GM18861 (cell line): ENCODE data around the gene CDH23.

ENCODE experiments used
- ATAC-seq: cut with Tn5 transposase; IDR thresholded peaks from one replicate; pipeline ENCODE4 v1.9.1; 2021; ENCODE audit not compliant: unreplicated experiment

The CDH23 gene

GRCh38 chr10:71632896-71633600 lies 236.3 kb downstream of the CDH23 start:
- no peak for ATAC-seq

GRCh38 chr10:71633920-71634319 lies 237.2 kb downstream of the CDH23 start:
- ATAC-seq: no peak

DNA sequence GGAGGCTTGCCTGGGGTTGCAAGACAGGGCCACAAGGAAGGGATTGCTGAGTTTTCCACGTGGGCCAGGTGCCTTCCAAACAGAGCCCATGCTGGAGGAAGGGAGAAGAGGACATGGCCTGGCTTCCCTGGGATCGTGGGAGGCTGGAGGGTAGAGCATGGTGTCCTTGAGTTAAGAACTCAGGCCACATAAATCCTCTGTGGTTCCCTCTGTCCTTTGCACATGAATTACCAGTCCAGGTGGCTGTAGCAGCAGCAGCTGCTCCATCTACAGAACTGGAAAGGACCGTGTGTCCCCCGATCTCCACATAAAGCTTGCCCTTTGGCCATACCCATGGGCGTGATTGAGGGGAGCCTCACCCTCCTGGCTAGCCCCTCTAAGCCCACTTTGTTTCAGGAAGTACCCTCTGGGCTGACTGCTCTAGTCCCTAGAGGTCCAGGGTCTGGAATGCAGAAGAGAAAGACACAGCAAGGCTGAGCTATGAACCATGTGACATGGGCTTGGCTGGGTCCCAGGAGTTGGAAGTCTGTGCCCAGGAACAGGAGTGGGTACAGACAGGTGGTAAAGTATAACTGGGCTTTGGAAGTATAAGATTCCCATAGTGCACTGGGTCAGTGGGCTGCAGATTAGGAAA lies 237.9 kb downstream of the CDH23 start:
- no peak for ATAC-seq

- ATAC-seq: no peak
Measured at GRCh38 chr10:71635251-71635866, 238.6 kb downstream of the CDH23 start.

GRCh38 chr10:71635867-71636266 lies 239.1 kb downstream of the CDH23 start:
- ATAC-seq: no peak

DNA sequence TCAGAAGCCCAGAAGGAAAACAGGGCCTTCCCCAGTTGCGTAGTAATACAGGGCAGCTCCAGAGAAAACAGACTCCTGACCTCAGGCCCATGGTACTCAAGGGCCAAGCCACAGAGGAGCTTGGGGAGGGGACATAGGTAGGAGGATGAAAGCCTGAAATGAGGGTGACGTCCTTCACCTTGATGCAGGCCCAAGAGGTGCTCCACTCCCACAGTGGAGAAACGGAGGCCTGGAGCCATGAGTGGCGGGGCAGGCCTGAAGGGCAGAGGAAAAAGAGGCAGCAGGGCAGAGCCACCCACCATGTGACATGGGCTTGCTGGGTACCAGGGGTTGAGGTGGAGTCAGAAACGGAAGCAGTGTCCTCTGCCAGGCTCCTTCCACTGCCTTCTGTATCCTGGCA lies 239.9 kb downstream of the CDH23 start:
- ATAC-seq: no peak

GRCh38 chr10:71637305-71637704 lies 240.6 kb downstream of the CDH23 start:
- no peak for ATAC-seq

DNA sequence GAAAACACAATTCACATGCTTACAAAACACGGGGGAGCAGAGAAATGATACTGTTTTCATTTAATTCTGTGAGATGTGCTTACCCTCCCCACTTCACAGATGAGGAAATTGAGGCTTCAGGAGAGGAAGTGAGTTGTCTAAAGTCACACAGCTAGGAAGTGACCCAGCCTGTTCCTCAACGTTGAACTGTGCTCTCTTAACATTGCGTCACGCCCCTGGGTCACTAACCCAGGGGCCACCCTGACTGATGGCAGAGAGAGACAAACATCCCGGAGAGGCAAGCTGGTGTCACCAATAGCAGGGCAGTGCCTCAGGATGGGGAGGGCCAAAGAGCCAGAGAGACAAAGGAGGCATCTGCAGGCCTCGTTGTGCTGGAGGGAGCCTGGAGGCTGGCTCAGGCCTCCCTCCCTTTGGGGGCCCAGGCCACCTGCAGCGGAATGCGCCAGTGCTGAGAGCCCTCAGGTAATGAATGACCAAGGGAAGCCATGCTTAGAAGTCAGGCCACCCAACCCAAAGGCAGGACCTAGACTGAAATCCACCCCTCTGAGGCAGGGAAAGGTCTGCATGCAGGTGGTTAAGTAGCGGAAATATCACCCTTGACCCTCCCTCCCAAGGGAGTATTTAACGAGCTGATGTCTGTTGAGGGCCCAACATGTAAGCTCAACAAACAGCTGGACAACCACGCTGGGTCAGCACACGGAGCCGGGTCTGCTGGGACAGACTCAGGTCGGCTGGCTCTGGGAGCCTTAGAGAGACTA lies 241.5 kb downstream of the CDH23 start:
- no peak for ATAC-seq

- no peak for ATAC-seq
Measured at GRCh38 chr10:71638822-71639719, 242.4 kb downstream of the CDH23 start.

- ATAC-seq: no peak
Measured at GRCh38 chr10:71640607-71641006, 243.9 kb downstream of the CDH23 start.

DNA sequence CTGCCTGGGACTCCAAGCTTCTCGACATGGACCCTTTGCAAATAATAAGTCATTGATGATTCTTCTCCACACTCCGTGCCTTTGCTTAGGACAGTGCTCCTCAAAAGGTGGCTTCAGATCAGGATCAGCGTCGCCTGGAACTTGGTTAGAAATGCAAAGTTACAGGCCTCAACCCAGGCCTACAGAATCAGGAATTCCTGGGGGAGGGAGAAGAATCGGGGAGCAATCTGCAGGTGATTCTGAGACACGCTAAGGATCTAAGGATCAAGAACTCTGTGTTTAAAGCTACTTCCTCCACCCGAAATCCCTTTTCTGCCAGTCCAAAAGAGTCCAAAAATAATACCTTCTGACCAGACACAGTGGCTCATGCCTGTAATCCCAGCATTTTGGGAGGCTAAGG lies 244.7 kb downstream of the CDH23 start:
- ATAC-seq: no peak

- ATAC-seq: no peak
Measured at GRCh38 chr10:71641986-71642385, 245.3 kb downstream of the CDH23 start.

DNA sequence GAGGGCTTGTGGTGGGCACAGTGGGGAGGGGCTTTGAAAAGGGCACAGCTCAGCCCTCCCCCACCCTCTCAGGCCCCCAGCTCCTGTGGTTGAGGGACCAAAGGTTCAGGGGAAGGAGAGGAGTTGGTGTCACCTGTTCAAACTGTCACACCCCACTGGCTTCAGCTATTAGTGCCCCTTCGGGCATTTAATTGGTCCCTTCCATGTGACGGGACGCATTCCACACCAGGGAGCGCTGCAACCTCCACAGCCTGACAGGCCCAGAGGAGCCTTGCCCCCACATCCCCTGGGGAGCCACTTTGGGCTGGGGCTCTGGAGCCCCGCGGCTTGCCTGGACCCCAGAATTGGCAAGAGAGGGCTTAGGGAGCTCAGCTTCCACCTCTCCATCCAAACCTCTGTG lies 247.2 kb downstream of the CDH23 start:
- ATAC-seq: no peak

GRCh38 chr10:71644307-71645180 lies 247.8 kb downstream of the CDH23 start:
- ATAC-seq: no peak

GRCh38 chr10:71645185-71645584 lies 248.5 kb downstream of the CDH23 start:
- no peak for ATAC-seq

DNA sequence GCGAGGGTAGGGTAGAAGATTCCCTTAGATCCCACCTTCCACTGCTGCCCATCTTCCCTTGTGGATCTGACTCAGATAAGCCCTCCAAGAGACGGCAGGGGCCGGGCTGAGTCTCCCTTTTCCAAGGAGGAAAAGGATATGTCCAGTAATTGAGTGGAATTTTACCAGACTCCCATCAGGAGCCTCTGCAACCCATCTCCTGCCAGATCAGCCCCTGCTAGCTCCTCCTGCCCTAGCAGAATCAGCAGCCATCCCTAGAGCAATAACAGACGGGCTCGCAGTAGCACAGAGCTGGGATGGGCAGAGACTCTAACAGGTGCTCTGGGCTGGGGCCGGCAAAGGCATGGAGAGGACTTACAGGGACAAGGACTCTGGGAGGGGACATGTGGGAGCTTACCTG lies 249.3 kb downstream of the CDH23 start:
- ATAC-seq: no peak

- no peak for ATAC-seq
Measured at GRCh38 chr10:71646592-71647292, 250.0 kb downstream of the CDH23 start.

GRCh38 chr10:71647526-71648253 lies 251.0 kb downstream of the CDH23 start:
- no peak for ATAC-seq
